B cell (primary cell): Measurements from ENCODE around the gene MTFR2. TPM values are rescaled to one million over a fixed set of nuclear protein-coding genes. Genes with fewer than 3 reads are reported as not detected.

ENCODE experiments used
- ATAC-seq: fragments of 200-7000 bp; cut with Tn5 transposase; one replicate; pipeline ENCODE4 v1.10.0; 2021; ENCODE audit warnings: low read depth, mild to moderate bottlenecking, moderate number of reproducible peaks, moderate library complexity
- CTCF ChIA-PET: fragments of 350-600 bp; sonication (Branson Sonifier 250); formaldehyde crosslinking; loops from one replicate; lab custom pipeline; 2021; ENCODE audit warnings: antibody characterized with exemption, inconsistent platforms; lab: Charles Lee
- POLR2A ChIA-PET: fragments of 350-600 bp; sonication (Branson Sonifier 250); formaldehyde crosslinking; loops from one replicate; lab custom pipeline; 2021; ENCODE audit warnings: antibody characterized with exemption; lab: Charles Lee
- DNase-seq: peaks from one replicate; pipeline ENCODE4 v3.0.0; 2013
- H2AFZ ChIP-seq: 2 replicates; pipeline ENCODE4 v1.6.1; 2012; ENCODE audit warnings: mild to moderate bottlenecking, low read depth, low read length; ENCODE audit not compliant: insufficient read depth, poor library complexity, severe bottlenecking
- H3K27ac ChIP-seq, 2 donors: 1 replicate in 1 of 2; 2 replicates in 1 of 2; pipeline ENCODE4 v1.5.1; 2012 to 2013; ENCODE audit warnings: low read length in 2 of 2, mild to moderate bottlenecking in 2 of 2, moderate library complexity in 1 of 2
- H3K27me3 ChIP-seq, 4 experiments: fragments of 200-600 bp in 1 of 4; sonication (generic) in 1 of 4; replicated peaks in 1 of 4; 1 replicate in 2 of 4; 2 replicates in 2 of 4; pipeline versions ENCODE4 v1.6.1 to v1.7.0; 2013 to 2016; ENCODE audit warnings: low read length in 3 of 4, mild to moderate bottlenecking in 2 of 4, mixed read lengths in 1 of 4, moderate library complexity in 1 of 4; ENCODE audit not compliant: insufficient read depth in 4 of 4, control insufficient read depth in 3 of 4; ENCODE audit errors: control extremely low read depth in 1 of 4
- H3K36me3 ChIP-seq, 2 experiments: replicated peaks in 1 of 2; 1 replicate in 1 of 2; 2 replicates in 1 of 2; pipeline versions ENCODE4 v1.6.1 to v1.7.1; 2013; ENCODE audit warnings: low read length in 1 of 2; ENCODE audit not compliant: insufficient read depth in 2 of 2, control insufficient read depth in 1 of 2; ENCODE audit errors: control extremely low read depth in 1 of 2, extremely low read depth in 1 of 2
- H3K4me1 ChIP-seq, 2 donors: fragments of 200-600 bp in 1 of 2; sonication (generic) in 1 of 2; 1 replicate in 1 of 2; 2 replicates in 1 of 2; pipeline versions ENCODE4 v1.5.1 to v1.6.1; 2013 to 2017; ENCODE audit warnings: low read length in 2 of 2; ENCODE audit not compliant: control insufficient read depth in 2 of 2, insufficient read depth in 2 of 2
- H3K4me2 ChIP-seq: replicated peaks from 2 replicates; pipeline ENCODE3; 2012; ENCODE audit warnings: mild to moderate bottlenecking, low read depth, low read length; ENCODE audit not compliant: poor library complexity, severe bottlenecking
- H3K4me3 ChIP-seq, 5 experiments: fragments of 200-600 bp in 1 of 5; sonication (generic) in 1 of 5; 1 replicate in 3 of 5; 2 replicates in 2 of 5; pipeline versions ENCODE4 v1.5.1 to v1.7.0; 2011 to 2016; ENCODE audit warnings: low read length in 4 of 5, mild to moderate bottlenecking in 4 of 5, low read depth in 2 of 5, control low read depth in 1 of 5, moderate library complexity in 1 of 5; ENCODE audit not compliant: insufficient read depth in 1 of 5; ENCODE audit errors: control extremely low read depth in 1 of 5, extremely low read depth in 1 of 5
- H3K79me2 ChIP-seq: fragments of 200-600 bp; sonication (generic); one replicate; pipeline ENCODE4 v1.6.0; 2016; ENCODE audit warnings: low read length; ENCODE audit not compliant: control insufficient read depth, insufficient read depth
- H3K9ac ChIP-seq: fragments of 200-600 bp; sonication (generic); 2 replicates; pipeline ENCODE4 v1.6.1; 2017; ENCODE audit warnings: mild to moderate bottlenecking, low read length, moderate library complexity
- H3K9me3 ChIP-seq, 3 donors: one replicate each; pipeline versions ENCODE4 v1.6.1 to v1.7.1; 2013; ENCODE audit warnings: low read length in 2 of 3; ENCODE audit not compliant: control insufficient read depth in 2 of 3, insufficient read depth in 1 of 3; ENCODE audit errors: control extremely low read depth in 1 of 3
- H4K20me1 ChIP-seq: 2 replicates; pipeline ENCODE4 v1.6.0; 2012; ENCODE audit warnings: mild to moderate bottlenecking, low read length; ENCODE audit not compliant: insufficient read depth, control insufficient read depth, poor library complexity, severe bottlenecking
- H3K27ac Mint-ChIP-seq: one replicate; pipeline ENCODE4 v1.8.0; 2021; ENCODE audit warnings: mixed read lengths
- H3K27me3 Mint-ChIP-seq: one replicate; pipeline ENCODE4 v1.8.0; 2021; ENCODE audit warnings: mixed read lengths
- H3K4me1 Mint-ChIP-seq: one replicate; pipeline ENCODE4 v1.8.0; 2021; ENCODE audit warnings: mixed read lengths
- H3K4me3 Mint-ChIP-seq: one replicate; pipeline ENCODE4 v1.8.0; 2021; ENCODE audit warnings: mixed read lengths
- H3K9me3 Mint-ChIP-seq: one replicate; pipeline ENCODE4 v1.8.0; 2022; ENCODE audit warnings: mixed read lengths; ENCODE audit not compliant: insufficient read depth
- CTCF ChIP-seq: fragments of 200-600 bp; IDR thresholded peaks from one replicate; pipeline ENCODE4 v1.8.0; 2022; ENCODE audit warnings: antibody characterized with exemption, mild to moderate bottlenecking
- EZH2 ChIP-seq: IDR thresholded peaks from 2 replicates; pipeline ENCODE4 v1.6.1; 2012; ENCODE audit warnings: borderline replicate concordance, low read depth, mild to moderate bottlenecking, moderate library complexity, low read length; ENCODE audit not compliant: insufficient read depth, poor library complexity, severe bottlenecking
- WGBS: methylation state at CpG from one replicate; pipeline ENCODE4 v1.1.5; 2013; ENCODE audit warnings: missing lambda C conversion rate; ENCODE audit not compliant: insufficient coverage; 5-methylcytosine and 5-hydroxymethylcytosine counted together
- intact Hi-C: fragments of 100-400 bp; cut with micrococcal nuclease; formaldehyde crosslinking; loops from one replicate; pipeline ENCODE4 v1.10.0; 2022
- polyA plus RNA-seq: library from polyadenylated mRNA; depleted of rRNA; stranded (reverse); fragments of >200 nt; gene quantifications from 2 replicates; pipeline ENCODE4 v1.2.3, GENCODE V29; 2012
- total RNA-seq, 2 donors: library from RNA; stranded (reverse); fragments of 120-200 nt in 1 of 2; gene quantifications; 1 replicate in 1 of 2; 2 replicates in 1 of 2; pipeline versions ENCODE4 v1.2.3 to v1.2.4, GENCODE V29; 2013 to 2022

Gene MTFR2
- total and polyA plus RNA-seq, 2 donors (not counting 1 experiment from before 2014, with no cell fraction given), result 2.0 to 3.9 TPM

DNA sequence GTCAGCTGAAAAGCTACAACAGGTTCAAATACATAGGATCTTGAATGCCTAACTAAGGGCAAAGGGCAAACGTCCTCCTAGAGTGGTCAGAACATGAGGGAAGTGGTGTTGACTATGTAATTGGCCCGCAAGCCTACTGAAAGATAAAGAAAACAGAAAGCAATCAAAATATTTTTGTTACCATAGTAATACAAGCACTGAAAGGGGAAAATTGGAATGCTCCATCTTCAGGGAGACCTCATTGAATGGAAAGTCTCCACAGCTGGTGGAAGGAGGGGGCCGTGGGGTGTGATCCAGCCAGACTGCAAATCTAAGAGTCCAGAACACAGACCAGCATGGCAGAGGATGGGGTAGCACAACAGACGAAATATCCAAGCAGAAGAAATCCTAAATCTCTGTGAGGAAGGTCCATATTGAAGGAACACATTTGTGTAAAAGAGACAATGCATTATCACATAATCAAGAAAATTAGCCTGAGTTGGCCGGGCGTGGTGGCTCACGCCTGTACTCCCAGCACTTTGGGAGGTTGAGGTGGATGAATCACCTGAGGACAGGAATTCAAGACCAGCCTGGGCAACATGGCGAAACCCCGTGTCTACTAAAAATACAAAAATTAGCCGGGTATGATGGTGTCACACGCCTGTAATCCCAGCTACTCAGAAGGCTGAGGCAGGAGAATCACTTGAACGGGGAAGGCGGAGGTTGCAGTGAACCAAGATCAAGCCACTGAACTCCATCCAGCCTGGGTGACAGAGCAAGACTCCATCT lies 39.5 kb downstream of the MTFR2 start:
- H4K20me1 ChIP-seq, result no peaks in the 10 kb centered on the region
- no peak overlapping the region for H3K4me3 ChIP-seq
- POLR2A ChIA-PET, result no interaction called here
- Mint-ChIP-seq H3K27ac (no peak overlapping the region), H3K4me1 (no peaks in the 10 kb centered on the region), H3K9me3 (no peaks in the 10 kb centered on the region), H3K4me3 (no peak overlapping the region), H3K27me3 (no peaks in the 10 kb centered on the region)
- no peaks in the 10 kb centered on the region for H3K4me1 ChIP-seq
- CTCF ChIA-PET, result no interaction called here
- H3K36me3 ChIP-seq, result no peaks in the 10 kb centered on the region
- H3K27me3 ChIP-seq, result peaks cover 0 to 2% (median 0%) of the 10 kb centered on the region in 4 experiments
- H3K79me2 ChIP-seq, result no peaks in the 10 kb centered on the region
- no peak overlapping the region for H3K4me2 ChIP-seq
- no peak for DNase-seq
- TF ChIP-seq CTCF, result no peak
- TF ChIP-seq EZH2, result no peak
- no peak overlapping the region for H3K27ac ChIP-seq
- no peaks in the 10 kb centered on the region for H3K9me3 ChIP-seq
- H3K9ac ChIP-seq, result no peak overlapping the region
- no peak for ATAC-seq
- no peak overlapping the region for H2AFZ ChIP-seq
- intact Hi-C loops, result no loop called here
- 98% methylated on average over 6 of the region's 13 CpGs for WGBS

GRCh38 chr6:136209496-136209895 lies 40.6 kb downstream of the MTFR2 start:
- no peaks in the 10 kb centered on the region for H3K9me3 ChIP-seq
- H3K9ac ChIP-seq, result no peak overlapping the region
- Mint-ChIP-seq H3K27me3 (no peaks in the 10 kb centered on the region), H3K9me3 (no peaks in the 10 kb centered on the region), H3K27ac (no peak overlapping the region), H3K4me3 (no peak overlapping the region), H3K4me1 (no peaks in the 10 kb centered on the region)
- no peaks in the 10 kb centered on the region for H3K36me3 ChIP-seq
- no peak for ATAC-seq
- ChIA-PET CTCF (no interaction called here), POLR2A (no interaction called here)
- no peak overlapping the region for H2AFZ ChIP-seq
- H3K27me3 ChIP-seq, result peaks cover 0 to 2% (median 0%) of the 10 kb centered on the region in 4 experiments
- WGBS, result no CpG with 5 or more reads among the region's 2 CpGs
- no peaks in the 10 kb centered on the region for H4K20me1 ChIP-seq
- no peak overlapping the region for H3K27ac ChIP-seq
- no peaks in the 10 kb centered on the region for H3K4me1 ChIP-seq
- no peak for TF ChIP-seq CTCF
- TF ChIP-seq EZH2, result no peak
- H3K4me2 ChIP-seq, result no peak overlapping the region
- intact Hi-C loops, result no loop called here
- no peak overlapping the region for H3K4me3 ChIP-seq
- DNase-seq, result no peak
- H3K79me2 ChIP-seq, result no peaks in the 10 kb centered on the region
